Panc1 (cell line): Measurements from ENCODE around the gene ADGRL3. TPM values are rescaled to one million over a fixed set of nuclear protein-coding genes. Genes with fewer than 3 reads are reported as not detected.

Source experiments
- ATAC-seq: fragments of 200-7000 bp; cut with Tn5 transposase; 2 replicates; pipeline ENCODE4 v1.9.1; 2020; ENCODE audit warnings: mild to moderate bottlenecking, moderate library complexity
- BruUV-seq: library from RNA; stranded (reverse); fragments of 400-500 nt; replicated peaks from 2 replicates; lab custom pipeline; 2021; lab: Mats Ljungman, UMichigan
- CTCF ChIA-PET: fragments of 300-600 bp; sonication (Branson Sonifier 250); formaldehyde crosslinking; loops from one replicate; lab custom pipeline; 2022; ENCODE audit warnings: antibody characterized with exemption; lab: Charles Lee
- POLR2A ChIA-PET: fragments of 300-600 bp; sonication (Branson Sonifier 250); formaldehyde crosslinking; loops from one replicate; lab custom pipeline; 2022; ENCODE audit warnings: antibody characterized with exemption; lab: Charles Lee
- DNase-seq: peaks from one replicate; pipeline ENCODE4 v3.0.0-alpha.2; 2010; ENCODE audit warnings: low read depth, low spot score
- H3K27ac ChIP-seq: 2 replicates; pipeline ENCODE4 v1.5.1; 2011; ENCODE audit warnings: mild to moderate bottlenecking, low read length, inconsistent platforms
- H3K27me3 ChIP-seq: fragments of 200-500 bp; sonication (Bioruptor generic); 2 replicates; pipeline ENCODE4 v1.6.0; 2014; ENCODE audit warnings: low read length, inconsistent platforms; ENCODE audit not compliant: control insufficient read depth, insufficient read depth
- H3K36me3 ChIP-seq: fragments of 200-500 bp; sonication (Bioruptor generic); 2 replicates; pipeline ENCODE4 v1.5.1; 2014; ENCODE audit warnings: inconsistent platforms, mild to moderate bottlenecking, low read length, moderate library complexity; ENCODE audit not compliant: control insufficient read depth, insufficient read depth
- H3K4me1 ChIP-seq: 2 replicates; pipeline ENCODE4 v1.5.1; 2011; ENCODE audit warnings: inconsistent platforms, mild to moderate bottlenecking, low read length, moderate library complexity; ENCODE audit not compliant: control insufficient read depth, insufficient read depth
- H3K4me3 ChIP-seq, 2 experiments: 2 replicates each; pipeline ENCODE4 v1.5.1; 2011 to 2012; ENCODE audit warnings: low read depth in 2 of 2, low read length in 2 of 2, mild to moderate bottlenecking in 2 of 2, inconsistent platforms in 1 of 2, moderate library complexity in 1 of 2
- H3K9me3 ChIP-seq: fragments of 200-500 bp; sonication (Bioruptor generic); 2 replicates; pipeline ENCODE4 v1.5.1; 2014; ENCODE audit warnings: low read depth, mild to moderate bottlenecking, inconsistent platforms, low read length, moderate library complexity; ENCODE audit not compliant: control insufficient read depth, insufficient read depth
- CTCF ChIP-seq: fragments of 450-650 bp; IDR thresholded peaks from 2 replicates; pipeline ENCODE4 v1.5.1; 2017; ENCODE audit warnings: mild to moderate bottlenecking
- POLR2AphosphoS5 ChIP-seq: IDR thresholded peaks from 2 replicates; pipeline ENCODE4 v1.6.1; 2012; ENCODE audit warnings: mild to moderate bottlenecking, low read depth, low read length, moderate library complexity
- REST ChIP-seq, 2 experiments: IDR thresholded peaks; 2 replicates each; pipeline ENCODE4 v1.6.1; 2011 to 2012; ENCODE audit warnings: low read depth in 2 of 2, control low read depth in 1 of 2, low read length in 1 of 2, mild to moderate bottlenecking in 1 of 2, moderate library complexity in 1 of 2; ENCODE audit not compliant: insufficient read depth in 1 of 2
- SIN3A ChIP-seq: IDR thresholded peaks from 2 replicates; pipeline ENCODE4 v1.6.1; 2012; ENCODE audit warnings: low read depth, mild to moderate bottlenecking, low read length, moderate library complexity, borderline replicate concordance; ENCODE audit not compliant: insufficient read depth
- TCF7L2 ChIP-seq: IDR thresholded peaks from 2 replicates; pipeline ENCODE4 v1.6.1; 2011; ENCODE audit warnings: mild to moderate bottlenecking, low read depth, low read length, inconsistent platforms
- in situ Hi-C: cut with HindIII; loops from 2 replicates; pipeline ENCODE4 v1.10.0; 2016; ENCODE audit warnings: low sequenced_read_pairs, low pct_unique_long_range_greater_than_20kb
- intact Hi-C: fragments of 100-400 bp; cut with micrococcal nuclease; formaldehyde crosslinking; loops from one replicate; pipeline ENCODE4 v1.10.0; 2022; ENCODE audit not compliant: unreplicated experiment
- total RNA-seq: library from RNA; stranded (reverse); gene quantifications from one replicate; pipeline ENCODE4 v1.2.1, GENCODE V29; 2021; ENCODE audit not compliant: unreplicated experiment

The ADGRL3 gene
- total RNA-seq, 1 experiment from 2014 or later = 0.23 TPM

- Histone ChIP-seq H3K27ac (no peak overlapping the region), H3K4me1 (no peaks in the 10 kb centered on the region), H3K36me3 (no peaks in the 10 kb centered on the region), H3K4me3 (no peak overlapping the region), H3K27me3 (no peaks in the 10 kb centered on the region), H3K9me3 (no peaks in the 10 kb centered on the region)
- no peak for DNase-seq
- ATAC-seq = no peak
- intact Hi-C loops = no loop called here
- ChIA-PET CTCF (no interaction called here), POLR2A (no interaction called here)
- in situ Hi-C loops = no loop called here
- TF ChIP-seq REST (IDR thresholded peaks at IDR 0.05; ENCODE audit: insufficient read depth in 1 of 2, low read depth in 2 of 2, low read length in 1 of 2) (no peak), POLR2AphosphoS5 (no peak), TCF7L2 (no peak), SIN3A (no peak), CTCF (no peak)
- no TSS peak for BruUV-seq
Observed at GRCh38 chr4:62070291-62070852, 870.2 kb downstream of the ADGRL3 start.

- no peaks in the 10 kb centered on the region for H3K9me3 ChIP-seq
- no peak overlapping the region for H3K27ac ChIP-seq
- TF ChIP-seq REST (IDR thresholded peaks at IDR 0.05; ENCODE audit: insufficient read depth in 1 of 2, low read depth in 2 of 2, low read length in 1 of 2) (no peak), SIN3A (no peak), CTCF (no peak), POLR2AphosphoS5 (no peak), TCF7L2 (no peak)
- POLR2A ChIA-PET = no interaction called here
- no peak overlapping the region for H3K4me3 ChIP-seq
- no TSS peak for BruUV-seq
- no peaks in the 10 kb centered on the region for H3K27me3 ChIP-seq
- intact Hi-C loops (no loop called here), in situ Hi-C loops (no loop called here)
- H3K36me3 ChIP-seq = no peaks in the 10 kb centered on the region
- no peaks in the 10 kb centered on the region for H3K4me1 ChIP-seq
- DNase-seq = no peak
- CTCF ChIA-PET = no interaction called here
- ATAC-seq = no peak
Observed at GRCh38 chr4:62075089-62075488, 875.0 kb downstream of the ADGRL3 start.
